ENCODE results near the gene ZNF626. TPM values are rescaled to one million over a fixed set of nuclear protein-coding genes. Genes with fewer than 3 reads are reported as not detected.
"Not testable (repeated sequence)": the region's sequence is repeated elsewhere in the genome, so short reads cannot be mapped to it uniquely, and the experiment has no call there.

The ZNF626 gene
- 10 to 100 TPM in 3 of 4 donors, 1 to 10 TPM in 1; 7.7 to 56.5 (median 19.1) TPM for total RNA-seq

GRCh38 chr19:20661150-20661819 lies at the start of gene ZNF626:
Gene ZNF626 (minus strand): TSS chr19:20661571. CDS start chr19:20661446, 125 bp downstream.
- TF ChIP-seq CTCF (IDR thresholded peaks at IDR 0.05) (no peak), POLR2A (IDR thresholded peaks at IDR 0.05) (peak; percentile 64 to 71)
- no peaks in the 10 kb centered on the region for H3K27me3 ChIP-seq
- H3K27ac ChIP-seq: peak within 1 kb of the TSS; percentile 81 to 83
- H3K4me1 ChIP-seq: peaks cover 0 to 4% of the 10 kb centered on the region in 2 donors
- peak; percentile 96 to 98 for DNase-seq
- no peaks in the 10 kb centered on the region for H3K9me3 ChIP-seq
- intact Hi-C loops (cut with DNase I; ENCODE audit: low total_unique reads): no loop called here
- H3K4me3 ChIP-seq: peak within 1 kb of the TSS; percentile 81 to 89
- H3K36me3 ChIP-seq: no peaks in the 10 kb centered on the region

GRCh38 chr19:20669263-20669662 lies 7.9 kb upstream of the ZNF626 start:
- Histone ChIP-seq H3K36me3 (no peaks in the 10 kb centered on the region), H3K27me3 (no peaks in the 10 kb centered on the region), H3K9me3 (no peaks in the 10 kb centered on the region), H3K4me3 (no peak overlapping the region), H3K27ac (no peak overlapping the region), H3K4me1 (no peaks in the 10 kb centered on the region)
- no peak for TF ChIP-seq POLR2A (IDR thresholded peaks at IDR 0.05)
- no peak for TF ChIP-seq CTCF (IDR thresholded peaks at IDR 0.05)
- no peak for DNase-seq
- intact Hi-C loops (cut with DNase I; ENCODE audit: low total_unique reads): no loop called here

DNA sequence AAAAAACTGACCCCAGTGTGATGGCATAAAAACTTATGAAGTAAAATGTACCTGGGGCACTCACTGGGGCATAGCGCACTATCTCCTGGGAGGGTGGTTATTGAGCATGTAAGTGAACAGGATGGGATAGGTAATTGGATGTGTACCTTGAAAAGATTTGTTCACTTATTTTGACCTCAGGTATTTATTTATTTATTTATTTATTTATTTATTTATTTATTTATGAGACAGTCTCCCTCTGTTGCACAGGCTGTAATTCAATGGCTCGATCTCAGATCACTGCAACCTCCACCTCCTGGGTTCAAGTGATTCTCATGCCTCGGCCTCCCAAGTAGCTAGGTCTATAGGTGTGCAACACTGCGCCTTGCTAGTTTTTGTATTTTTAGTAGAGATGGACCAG lies 5.9 kb upstream of the ZNF626 start:
- intact Hi-C loops (cut with DNase I; ENCODE audit: low total_unique reads): no loop called here
- Histone ChIP-seq H3K27ac (no peak overlapping the region), H3K4me1 (no peaks in the 10 kb centered on the region), H3K9me3 (no peaks in the 10 kb centered on the region), H3K4me3 (no peak overlapping the region), H3K36me3 (no peaks in the 10 kb centered on the region), H3K27me3 (no peaks in the 10 kb centered on the region)
- TF ChIP-seq POLR2A (IDR thresholded peaks at IDR 0.05): no peak
- TF ChIP-seq CTCF (IDR thresholded peaks at IDR 0.05): no peak
- no peak for DNase-seq

GRCh38 chr19:20664901-20665781 lies 3.8 kb upstream of the ZNF626 start:
- no peak for TF ChIP-seq POLR2A (IDR thresholded peaks at IDR 0.05)
- no peak for TF ChIP-seq CTCF (IDR thresholded peaks at IDR 0.05)
- no peaks in the 10 kb centered on the region for H3K4me1 ChIP-seq
- intact Hi-C loops (cut with DNase I; ENCODE audit: low total_unique reads): no loop called here
- peak in 1 of 2 donors; percentile 32 for DNase-seq
- peak overlapping the region; percentile 24 to 70 for H3K27ac ChIP-seq
- no peaks in the 10 kb centered on the region for H3K9me3 ChIP-seq
- H3K27me3 ChIP-seq: no peaks in the 10 kb centered on the region
- H3K36me3 ChIP-seq: no peaks in the 10 kb centered on the region
- H3K4me3 ChIP-seq: no peak overlapping the region

DNA sequence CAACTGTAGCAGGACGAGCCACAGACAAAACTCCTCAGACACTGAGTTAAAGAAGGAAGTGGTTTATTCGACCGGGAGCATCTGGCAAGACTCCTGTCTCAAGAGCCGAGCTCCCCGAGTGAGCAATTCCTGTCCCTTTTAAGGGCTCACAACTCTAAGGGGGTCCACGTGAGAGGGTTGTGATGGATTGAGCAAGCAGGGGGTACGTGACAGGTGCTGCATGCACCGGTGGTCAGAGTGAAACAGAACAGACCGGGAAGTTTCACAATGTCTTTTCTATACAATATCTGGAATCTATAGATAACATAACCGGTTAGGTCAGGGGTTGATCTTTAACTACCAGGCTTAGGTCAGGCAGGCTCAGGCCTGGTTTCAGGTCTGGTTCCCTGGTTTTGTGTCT lies 3.1 kb upstream of the ZNF626 start:
- H3K36me3 ChIP-seq; H3K4me1 ChIP-seq; H3K27me3 ChIP-seq; H3K4me3 ChIP-seq; intact Hi-C loops (cut with DNase I; ENCODE audit: low total_unique reads); H3K9me3 ChIP-seq; DNase-seq: not testable (repeated sequence)
- peak overlapping the region; percentile 24 to 70 for H3K27ac ChIP-seq

All from uterus (tissue), 4 donors.